ENCODE measurements around the gene ANKRD44.
"Not testable (repeated sequence)": the region's sequence is repeated elsewhere in the genome, so short reads cannot be mapped to it uniquely, and the experiment has no call there.

Gene ANKRD44

DNA sequence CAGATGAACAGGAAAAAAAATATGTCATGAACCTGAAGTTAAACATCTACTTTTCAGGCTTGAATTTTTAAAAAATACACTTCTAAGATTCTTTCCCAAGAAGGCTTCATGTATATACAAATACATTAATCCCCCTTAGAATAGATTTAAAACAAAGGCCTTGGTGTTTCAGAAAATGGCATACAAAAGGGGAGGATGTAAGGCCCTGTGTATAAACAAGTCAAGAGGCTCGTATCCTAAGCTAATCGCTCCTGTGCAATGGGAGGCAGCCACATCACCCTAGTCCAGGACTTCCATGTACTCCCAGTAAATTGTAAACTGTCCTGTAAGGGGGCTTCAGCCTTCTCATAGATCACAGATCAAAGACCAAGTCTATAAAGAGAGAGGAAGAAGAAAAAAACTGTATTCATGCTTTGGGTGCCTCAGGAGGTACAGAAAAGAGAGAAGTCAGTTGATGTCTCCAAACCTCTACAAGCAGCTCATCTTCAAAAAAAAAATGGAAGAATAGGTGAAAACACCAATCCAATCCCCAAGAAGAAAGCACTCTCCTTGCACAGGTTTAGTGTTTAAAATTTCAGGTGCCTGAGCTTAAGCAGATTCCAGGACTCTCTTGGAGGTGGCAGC, 53.9 kb downstream of the ANKRD44 start:
- no peak for DNase-seq

DNA sequence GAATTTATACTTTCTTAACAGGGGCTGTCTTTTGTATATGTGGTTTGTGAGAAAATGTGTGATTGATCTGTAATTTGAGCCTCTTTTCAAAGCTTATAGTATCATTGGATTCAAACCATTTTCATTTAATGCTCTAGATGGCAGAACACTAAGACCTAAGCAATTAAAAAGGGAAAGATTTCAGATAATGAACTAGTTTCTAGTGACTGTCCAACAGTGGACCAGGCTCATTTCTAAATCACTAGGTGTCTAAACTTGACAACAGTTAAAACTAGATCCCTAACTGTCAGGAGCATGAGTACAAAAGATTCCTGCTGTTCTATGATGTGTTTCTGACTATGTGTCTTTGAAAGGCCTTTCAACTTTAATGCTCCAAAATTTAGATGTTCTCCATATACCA, 54.6 kb downstream of the ANKRD44 start:
- no peak for DNase-seq

DNA sequence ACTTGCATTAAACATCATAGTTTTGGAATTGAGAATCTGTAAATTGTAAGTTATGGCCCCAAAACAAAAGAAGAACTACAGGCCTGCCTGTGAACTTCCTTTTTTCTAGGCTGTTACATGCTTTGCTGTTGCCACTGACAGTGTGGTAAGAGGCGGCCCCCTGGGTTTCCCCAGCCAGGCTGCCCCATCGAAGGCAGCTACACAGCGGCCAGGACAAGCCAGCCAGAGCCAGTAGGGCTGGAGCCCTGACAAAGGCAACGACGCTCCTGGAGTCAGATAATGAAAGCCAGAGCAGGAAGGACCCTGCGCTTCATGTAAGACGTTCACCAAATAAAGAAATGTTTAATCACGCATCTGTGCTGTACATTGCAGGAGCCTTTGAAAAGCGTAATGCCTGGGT, 55.0 kb downstream of the ANKRD44 start:
- DNase-seq = peak; percentile 95

DNA sequence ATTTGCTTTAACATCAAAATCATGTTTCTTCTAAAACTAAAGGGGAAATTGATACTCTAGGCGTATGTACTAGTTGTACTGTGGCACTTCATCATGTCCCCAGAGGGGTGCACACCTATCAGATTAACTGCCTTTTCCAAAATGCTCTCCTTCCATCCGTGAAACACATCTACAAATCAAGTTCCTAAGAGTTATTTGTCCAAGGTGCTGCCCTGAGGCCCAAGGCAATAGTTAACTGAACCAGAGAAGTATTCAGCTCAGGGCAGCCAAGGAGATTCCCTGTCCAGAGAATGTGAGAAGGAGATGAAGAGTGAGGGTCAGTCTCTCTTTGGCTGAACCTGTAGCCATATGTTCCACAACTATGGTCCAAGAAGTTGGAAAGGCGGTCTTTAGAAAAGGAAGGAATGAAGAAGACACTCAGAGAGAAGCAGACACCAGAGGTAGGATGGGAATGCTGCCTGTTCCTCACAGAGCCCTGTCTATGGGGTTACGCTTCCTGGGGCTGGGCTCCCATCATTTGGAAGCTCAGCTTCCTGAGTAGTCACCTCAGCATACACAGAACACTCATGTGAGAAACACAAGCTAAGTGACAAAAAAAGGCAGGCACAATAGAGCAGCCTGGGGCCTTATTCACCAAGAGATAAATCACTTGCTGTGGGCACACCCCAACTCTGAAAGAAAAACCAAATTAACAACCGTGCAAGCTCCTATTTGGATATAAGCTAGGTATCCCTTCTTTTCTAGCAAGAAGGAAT, 55.6 kb downstream of the ANKRD44 start:
- peak; percentile 73 for DNase-seq

DNA sequence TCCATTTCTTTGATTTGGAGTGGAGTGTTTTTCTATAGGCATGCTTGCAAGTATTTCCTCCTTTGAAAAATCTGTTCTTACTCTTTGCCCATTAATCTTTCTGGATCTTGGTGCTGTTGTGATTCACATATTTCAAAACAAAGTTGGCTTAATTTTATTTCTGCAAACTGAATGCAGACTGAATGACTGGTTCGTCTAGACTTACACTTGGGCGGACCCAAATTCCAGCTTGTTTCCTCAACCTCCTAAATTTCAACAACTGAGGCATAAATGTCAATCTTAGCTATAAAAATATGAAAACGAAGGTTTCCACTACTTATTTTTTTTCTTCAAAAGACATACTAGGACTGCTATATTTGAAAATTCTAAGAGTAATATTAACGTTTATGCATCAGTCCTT, 59.0 kb downstream of the ANKRD44 start:
- DNase-seq = no peak

DNA sequence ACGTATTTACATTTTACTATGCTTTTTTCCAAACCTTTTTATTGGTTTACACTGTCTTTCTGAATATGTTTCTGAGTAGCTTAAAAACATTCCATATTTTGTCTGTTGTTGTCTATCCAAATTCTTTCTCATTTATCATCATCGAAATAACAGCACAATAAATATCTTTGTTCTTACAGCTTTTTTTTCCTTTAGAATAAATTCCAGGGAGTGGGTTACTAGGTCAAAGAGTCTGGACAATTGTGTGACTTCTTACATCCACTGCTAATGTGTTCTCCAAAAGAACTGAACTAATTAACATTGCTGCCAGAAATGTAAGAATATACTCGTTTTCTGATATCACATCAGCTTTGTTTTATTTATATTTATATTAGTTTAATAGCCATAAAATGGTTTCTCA, 59.4 kb downstream of the ANKRD44 start:
- no peak for DNase-seq

DNA sequence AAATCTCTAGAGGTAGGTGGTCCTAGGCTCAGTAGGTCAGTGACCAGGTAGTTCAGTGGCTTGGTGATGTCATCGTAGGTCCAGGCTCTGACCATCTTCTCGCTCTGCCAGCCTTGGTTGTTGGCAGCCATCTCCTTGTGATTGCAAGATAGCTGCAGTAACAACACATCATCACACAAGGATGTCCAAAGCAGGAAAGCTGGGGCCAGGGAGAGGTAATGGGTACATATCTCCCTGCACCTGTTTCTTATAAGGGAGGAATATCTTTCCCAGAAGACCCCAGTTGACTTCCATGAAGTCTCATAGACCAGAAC, 60.5 kb downstream of the ANKRD44 start:
- DNase-seq = no peak

DNA sequence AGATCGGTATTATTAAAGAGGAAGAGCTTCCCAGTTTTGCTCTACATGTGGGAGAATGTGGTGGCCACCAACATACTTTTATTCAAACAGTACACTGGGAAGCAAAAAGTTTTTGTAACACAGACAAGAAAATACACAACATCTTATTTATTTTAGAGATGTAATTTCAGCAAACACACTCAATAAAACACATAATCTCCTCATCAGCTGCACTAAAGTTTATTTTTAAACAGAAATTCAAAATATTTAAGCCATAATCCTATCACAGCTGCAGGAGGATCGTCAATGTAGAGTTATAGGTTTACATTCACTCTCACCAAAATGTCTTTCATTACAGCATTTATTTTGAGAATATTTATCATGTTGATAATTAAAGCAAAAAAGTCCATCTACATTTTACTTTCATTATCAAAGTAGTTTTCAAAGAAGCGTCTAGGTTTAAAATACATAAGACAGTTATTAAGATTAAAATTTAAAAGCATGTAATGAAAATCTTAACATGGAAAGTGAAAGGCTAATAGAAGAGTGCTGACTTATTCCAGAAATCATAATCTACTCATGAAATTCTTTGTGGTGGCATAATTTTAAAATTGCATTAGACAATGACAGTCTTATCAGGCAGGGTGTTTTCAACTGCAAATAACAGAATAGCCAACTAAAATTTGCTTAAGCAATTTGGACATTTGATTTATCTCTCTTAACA, 61.0 kb downstream of the ANKRD44 start:
- DNase-seq = no peak

DNA sequence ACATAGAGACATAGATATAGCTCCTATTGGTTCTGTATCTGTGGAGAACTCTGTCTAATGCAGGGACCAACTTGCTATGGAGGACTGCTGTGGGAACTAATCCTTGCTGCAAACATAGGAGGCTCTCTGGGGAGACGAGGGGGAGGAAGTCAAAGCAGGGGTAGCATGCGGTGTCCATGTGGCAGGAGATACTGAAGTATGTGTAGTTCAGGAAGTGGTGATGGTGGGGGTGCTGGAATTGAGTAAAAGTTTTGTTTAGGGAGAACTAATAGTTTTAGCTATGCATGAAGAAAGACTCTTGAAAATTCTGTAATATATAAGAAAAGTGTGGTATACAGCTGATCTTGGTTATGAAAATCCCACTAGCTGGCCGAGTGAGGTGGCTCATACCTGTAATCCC, 62.0 kb downstream of the ANKRD44 start:
- peak; percentile 80 for DNase-seq

DNA sequence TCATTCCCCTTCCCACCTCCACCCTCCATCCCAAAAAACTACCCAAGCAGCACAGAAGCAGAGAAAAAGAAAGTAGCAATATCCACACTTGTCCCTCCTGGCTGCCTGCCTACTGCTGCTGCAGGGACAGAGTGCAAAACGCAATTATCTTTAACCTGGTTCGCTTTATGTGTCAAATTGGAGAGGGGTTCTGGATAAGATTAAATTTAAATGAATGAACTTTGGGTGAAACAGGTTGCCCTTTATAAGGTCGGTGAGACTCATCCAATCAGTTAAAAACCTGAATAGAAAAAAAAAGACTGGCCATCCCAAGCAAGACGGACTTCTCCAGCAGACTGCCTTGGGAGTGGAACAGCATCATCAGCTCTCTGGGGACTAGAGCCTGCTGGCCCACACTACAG, 62.6 kb downstream of the ANKRD44 start:
- no peak for DNase-seq

DNA sequence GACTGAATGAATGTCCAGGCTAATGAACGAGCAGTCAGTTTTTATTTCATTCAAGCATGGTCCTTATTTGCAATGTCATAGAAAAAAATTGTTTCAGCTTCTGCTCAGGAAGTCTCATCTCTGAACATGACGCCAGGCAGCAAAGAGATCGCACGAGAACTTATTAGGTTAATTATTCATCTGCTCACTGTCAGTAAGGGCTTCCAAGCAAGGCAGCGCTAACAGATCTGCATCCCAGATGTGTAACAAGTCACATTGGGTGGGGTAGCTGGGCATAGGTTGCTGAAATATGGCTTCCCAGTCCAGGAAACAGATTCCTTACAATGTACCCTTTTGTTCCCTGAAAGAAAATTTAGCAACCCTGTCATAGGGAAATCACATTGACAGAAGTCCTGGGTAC, 63.5 kb downstream of the ANKRD44 start:
- DNase-seq = no peak

DNA sequence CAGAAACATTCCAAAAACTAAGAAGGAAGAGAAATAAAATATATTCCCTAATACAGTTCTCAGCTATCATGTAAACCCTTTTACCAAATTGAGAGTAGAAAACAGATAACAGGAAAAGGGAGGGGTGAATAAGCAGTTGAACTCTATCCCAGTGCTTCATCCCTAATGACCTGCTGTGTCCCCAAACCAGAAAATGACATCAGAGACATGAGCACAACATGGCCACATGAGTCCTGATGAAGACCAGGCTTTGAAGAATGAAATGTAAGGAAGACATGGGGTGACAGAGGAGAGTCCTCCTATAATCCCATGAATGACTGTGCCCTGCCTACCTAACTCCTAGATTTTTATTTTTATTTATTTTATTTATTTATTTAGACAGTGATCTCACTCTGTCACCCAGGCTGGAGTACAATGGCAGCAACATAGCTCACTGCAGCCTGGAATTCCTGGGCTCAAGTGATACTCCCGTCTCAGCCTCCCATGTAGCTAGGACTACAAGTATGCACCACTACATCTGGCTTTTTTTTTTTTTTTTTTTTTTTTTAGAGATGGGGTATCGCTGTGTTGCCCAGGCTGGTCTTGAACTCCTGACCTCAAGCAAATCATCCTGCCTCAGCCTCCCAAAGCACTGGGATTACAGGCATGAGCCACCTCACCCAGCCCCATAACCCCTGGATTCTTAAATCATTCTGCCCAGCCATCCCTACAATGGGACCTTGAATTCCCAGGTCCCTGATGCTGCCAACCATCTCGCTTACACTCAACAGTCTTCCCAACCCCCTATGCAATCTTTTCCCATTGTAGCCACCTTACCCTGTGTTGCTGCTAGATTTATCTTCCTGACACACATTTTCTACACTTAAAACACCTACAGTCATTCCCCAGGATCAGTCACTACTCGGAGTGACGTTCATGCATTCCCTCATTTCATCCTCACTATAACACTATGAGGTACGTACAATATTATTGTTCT, 64.5 kb downstream of the ANKRD44 start:
- no peak for DNase-seq

DNA sequence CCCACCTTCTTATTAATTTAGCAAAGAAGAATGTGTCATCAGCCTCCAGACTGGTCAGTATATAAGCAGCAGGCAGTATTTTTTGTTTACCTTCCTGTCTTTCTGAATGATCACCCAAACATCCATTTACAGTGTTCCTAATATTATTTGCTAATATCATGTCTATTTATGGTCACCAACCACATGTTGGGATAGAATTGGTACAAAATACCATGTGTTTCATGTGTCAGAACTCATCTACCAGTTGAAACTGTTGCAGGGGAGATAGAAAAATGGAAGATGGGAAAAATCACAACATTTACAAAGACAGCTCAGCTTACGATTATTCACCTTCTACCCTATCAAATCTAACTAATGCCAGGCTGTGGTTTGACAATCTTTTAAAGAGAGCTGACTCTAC, 66.2 kb downstream of the ANKRD44 start:
- DNase-seq = no peak

DNA sequence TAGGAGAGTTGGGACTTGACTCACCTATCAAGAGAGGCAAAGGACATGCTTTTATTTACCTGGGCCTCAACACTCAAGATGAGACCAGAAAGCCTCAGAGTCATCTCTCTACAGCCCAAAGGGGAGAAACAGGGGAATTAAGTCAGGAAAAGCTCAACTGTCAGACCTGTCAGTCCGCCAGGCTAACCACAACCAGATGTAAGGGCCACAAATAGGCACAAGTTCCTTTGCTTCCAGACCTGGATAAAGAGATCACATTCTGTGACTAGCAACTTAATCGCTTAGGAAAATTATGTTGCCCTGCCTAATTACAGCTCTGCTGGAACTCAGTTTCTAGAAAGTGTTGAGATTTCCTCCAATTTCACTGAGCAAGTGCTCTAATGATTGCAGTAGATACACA, 67.9 kb downstream of the ANKRD44 start:
- no peak for DNase-seq

DNA sequence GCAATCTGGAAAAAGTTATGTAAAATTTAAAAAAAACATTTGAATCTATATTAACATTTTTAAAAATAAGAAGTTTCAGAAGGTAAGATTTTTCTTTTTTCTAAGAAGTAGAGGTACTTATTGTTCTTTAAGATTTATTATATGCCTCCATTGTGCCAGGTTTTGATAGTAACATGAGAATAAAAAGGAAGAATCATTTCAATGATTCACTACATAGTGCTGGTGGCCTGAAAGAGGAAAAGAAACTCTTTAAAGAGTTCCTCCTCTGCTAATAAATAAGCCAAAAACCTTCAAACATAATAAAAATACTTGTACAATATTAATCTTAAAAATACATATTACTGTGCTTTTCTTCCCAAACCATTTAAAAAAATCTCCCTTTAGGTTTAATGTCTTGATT, 69.0 kb downstream of the ANKRD44 start:
- peak; percentile 41 for DNase-seq

DNA sequence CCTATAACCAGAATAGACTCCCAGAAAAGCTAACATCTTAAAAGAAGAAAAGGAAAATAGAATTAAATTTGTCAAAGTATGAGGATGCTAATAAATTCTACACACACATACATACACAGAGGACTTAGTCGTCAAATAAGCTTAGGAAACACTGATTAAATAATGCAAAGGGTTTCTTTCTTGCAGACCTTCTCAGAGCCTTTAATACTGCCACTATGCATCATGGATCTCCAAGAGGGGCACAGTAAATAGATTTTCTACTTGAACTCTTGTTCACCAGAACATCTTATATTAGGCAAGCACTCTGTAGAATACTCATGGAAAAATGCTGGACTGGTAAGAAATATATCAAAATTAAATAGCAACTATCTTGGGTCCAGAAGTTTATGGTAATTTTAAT, 69.4 kb downstream of the ANKRD44 start:
- DNase-seq = no peak

DNA sequence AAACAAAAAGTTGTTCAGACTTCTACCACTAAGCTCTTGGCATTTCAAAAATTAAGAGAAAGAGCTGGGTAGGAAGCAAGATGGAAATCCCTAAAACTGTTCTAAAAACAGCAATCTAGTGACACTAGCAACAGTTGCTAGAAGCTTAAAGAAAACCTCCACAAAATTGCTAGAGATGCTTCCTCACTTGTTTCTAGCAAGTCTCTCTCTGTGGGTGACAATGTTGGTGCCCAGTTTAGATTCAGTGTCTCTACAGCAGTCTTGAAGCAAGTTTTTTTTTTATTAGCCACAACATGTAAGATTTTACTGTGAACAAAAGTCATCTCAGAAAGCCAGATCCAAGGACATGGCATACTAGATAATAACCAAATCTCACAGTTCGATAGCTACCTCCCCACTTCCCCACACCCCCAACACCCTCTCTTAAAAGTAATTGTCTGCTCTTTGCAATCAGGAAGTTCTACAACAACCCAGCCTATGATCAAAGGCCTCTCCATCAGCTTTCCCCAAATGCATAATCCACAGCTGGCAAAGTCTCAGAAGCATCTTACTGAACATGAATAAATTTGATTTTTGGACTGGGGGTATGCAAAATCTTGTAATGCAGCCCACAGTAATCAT, 70.0 kb downstream of the ANKRD44 start:
- DNase-seq = peak; percentile 43

DNA sequence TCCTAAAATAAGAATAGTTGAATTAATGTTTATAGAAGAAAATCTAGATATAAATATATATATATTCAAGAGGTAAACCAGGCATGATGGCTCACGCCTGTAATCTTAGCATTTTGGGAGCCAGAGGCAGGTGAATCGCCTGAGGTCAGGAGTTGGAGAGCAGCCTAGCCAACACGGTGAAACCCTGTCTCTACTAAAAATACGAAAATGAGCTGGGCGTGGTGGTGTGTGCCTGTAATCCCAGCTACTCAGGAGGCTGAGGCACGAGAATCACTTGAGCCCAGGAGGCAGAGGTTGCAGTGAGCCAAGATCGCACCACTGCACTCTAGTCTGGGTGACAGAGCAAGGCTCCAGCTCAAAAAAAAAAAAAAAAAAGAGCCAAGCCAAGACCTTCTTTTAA, 70.6 kb downstream of the ANKRD44 start:
- not testable (repeated sequence) for DNase-seq

DNA sequence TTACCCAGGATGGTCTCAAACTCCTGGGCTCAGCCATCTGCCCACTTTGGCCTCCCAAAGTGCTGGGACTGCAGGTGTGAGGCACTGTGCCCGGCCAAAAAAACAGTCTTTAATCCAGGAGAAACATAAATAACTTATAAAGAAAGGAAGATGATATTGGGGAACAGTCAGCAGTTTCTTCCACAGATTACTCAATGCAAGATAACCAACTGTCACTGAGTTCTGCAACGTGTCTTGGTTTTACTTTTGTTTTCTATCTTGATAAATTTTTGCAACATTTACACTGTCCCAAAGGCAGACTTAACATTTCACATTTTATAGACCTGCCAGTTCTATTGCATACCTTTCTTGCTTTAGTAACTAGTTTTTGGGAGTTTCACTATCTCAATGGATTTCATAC, 71.1 kb downstream of the ANKRD44 start:
- DNase-seq = peak; percentile 79

DNA sequence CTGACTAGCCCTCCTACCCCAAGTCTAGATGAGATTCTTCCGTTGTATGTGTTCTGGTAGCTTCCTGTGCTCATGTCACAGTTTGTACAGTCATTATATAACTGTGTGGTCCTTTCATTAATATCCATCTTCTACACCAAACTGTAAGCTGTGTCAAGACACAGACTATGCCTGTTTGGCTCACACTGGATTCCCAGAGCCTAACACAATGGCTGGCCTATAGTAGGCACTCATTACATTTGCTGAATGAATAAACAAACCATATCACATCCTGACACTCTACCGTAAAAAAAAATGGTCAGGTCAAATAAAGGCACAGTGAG, 72.6 kb downstream of the ANKRD44 start:
- no peak for DNase-seq

DNA sequence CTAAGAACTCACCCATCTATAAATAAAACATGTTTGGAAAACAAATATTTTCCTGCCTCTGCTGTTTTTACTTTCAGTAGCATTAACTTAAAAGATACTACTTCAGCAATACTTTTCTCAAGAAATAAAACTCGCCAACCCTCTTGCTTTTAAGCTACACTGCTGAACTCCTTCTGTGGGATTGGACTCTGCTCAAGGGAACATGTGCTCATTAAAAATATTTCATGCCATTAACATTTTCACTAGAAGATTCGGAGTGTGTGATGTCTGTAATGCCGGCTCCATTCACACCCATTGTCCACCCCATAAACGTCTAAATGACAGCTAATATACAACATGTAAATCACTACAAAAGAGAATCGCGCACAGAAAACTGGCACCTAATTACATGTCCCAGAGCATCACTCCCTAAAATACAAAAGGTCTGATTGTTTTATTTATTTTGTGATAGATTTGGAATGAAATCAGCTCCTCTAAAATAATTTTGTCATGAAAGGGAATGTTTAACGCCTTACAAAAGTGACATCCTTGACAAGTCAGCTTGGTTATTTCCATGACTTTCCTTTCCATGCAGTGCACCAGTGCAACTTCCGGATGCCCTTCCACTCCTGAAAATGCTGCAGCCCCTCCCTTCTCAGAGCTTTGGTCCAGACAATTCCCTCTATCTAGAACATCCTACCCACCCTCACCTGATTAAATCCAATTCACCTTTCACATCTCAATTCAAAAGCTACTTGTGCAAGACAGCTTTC, 73.1 kb downstream of the ANKRD44 start:
- no peak for DNase-seq

DNA sequence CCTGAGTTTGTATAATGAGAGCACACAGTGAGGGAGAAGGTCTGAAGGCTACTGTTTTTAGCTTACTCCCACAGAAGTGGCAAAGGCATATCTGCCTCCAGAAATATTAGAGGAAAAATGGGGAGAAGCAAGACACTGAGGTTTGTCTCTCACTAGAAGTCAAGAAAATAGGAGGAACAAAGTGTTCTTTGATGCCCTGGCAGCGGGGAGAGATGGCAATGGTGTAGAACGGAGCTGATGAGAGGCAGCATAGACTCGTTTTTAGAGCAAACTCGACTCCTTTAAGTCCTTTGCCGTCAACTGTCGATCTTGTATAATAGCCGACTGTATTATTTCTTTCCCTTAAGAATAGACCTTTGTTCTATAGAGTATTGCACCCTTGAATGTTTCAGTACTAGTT, 73.8 kb downstream of the ANKRD44 start:
- no peak for DNase-seq

All from MV-4-11 (cell line).